GM18511 (cell line): ENCODE results near the gene SLC35F4.

Source experiments
- ATAC-seq: cut with Tn5 transposase; IDR thresholded peaks from one replicate; pipeline ENCODE4 v1.9.1; 2021; ENCODE audit warnings: mild to moderate bottlenecking, moderate library complexity; ENCODE audit not compliant: unreplicated experiment

SLC35F4 gene

DNA sequence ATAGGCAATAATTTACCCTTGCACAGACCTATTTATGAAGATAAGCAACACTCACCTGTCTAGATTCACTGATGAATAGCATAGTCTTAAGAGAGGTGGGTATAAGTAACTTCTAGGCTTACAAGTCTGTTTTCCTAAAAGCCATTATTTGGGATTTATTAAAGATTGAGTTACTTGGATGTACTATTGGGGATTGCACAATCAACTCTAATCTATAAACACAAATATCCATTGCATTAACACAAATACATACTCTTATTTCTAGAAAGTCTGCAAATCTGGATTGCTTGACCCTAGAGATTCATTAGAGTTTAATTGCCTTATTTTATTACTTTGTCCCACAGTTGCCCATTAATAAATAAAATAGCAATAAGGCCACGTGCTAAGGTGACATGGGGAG lies 224.1 kb downstream of the SLC35F4 start:
- no peak for ATAC-seq

DNA sequence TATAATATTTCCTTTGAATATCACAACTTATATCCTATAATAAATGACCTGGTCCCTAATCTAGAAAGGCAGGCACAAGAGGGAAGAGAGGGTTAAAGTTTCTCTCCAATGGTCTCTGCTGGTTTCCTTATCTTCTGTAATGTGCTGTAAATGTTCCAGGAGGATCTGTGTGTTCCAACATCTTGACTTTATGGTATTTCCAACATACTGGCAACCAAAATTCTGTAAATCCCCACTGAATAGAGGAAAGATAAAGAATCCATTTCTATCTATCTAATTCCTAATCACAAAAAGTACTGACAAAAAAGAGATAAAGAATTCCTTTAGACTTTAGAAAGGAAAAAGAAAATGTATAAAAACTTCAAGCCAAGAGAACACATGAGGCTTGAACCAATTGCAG lies 225.9 kb downstream of the SLC35F4 start:
- no peak for ATAC-seq

DNA sequence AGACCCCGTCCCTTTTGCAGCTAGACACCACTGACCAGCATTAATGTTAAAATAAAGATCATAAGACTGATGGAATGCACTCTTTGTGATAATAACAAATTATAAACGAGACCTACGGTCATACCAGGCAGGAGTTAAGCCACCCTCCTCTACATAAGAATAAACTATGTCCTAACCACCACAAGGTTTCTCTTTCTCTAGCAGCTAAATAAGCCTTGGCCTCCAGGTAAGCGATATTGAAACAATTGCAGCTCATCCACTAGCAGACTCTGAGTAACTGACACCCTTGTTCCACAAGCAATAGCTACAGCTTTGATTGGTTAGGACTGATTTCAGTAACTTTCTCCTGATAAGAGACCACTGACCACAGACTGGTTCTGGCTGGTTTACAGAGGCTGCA lies 228.0 kb downstream of the SLC35F4 start:
- ATAC-seq, result no peak

DNA sequence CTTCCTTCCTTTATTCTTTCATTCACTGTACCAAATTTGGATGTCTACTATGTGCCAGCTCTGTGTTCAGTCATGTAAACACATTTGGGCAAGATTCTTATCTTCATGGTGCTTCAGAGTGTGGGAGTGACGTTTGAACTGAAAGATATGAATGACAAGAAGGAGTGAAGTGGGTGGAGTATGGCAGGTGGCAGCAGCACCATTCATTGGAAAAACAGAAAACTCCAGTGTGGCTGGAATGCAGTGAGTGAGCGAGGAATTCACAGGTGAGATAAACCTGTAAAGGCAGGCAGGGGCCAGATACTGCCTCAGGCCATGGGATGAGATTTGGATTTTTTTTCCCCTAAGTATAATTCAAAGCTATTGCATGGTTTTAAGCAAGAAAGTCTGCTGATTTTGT lies 231.6 kb downstream of the SLC35F4 start:
- ATAC-seq, result no peak

DNA sequence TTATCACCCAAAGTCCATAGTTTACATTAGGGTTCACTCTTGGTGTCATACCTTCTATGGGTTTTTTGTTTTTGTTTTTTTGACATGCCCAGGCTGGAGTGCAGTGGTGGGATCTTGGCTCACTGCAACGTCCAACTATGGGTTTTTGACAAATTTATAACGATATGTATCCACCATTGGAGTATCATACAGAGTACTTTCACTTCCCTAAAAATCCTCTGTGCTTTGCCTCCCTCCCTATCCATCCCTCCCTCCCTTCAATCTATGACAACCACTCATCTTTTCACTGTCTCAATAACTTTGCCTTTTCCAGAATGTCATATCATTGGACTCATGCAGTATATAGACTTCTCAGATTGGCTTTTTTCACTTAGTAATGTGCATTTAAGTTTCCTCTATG lies 233.2 kb downstream of the SLC35F4 start:
- no peak for ATAC-seq

DNA sequence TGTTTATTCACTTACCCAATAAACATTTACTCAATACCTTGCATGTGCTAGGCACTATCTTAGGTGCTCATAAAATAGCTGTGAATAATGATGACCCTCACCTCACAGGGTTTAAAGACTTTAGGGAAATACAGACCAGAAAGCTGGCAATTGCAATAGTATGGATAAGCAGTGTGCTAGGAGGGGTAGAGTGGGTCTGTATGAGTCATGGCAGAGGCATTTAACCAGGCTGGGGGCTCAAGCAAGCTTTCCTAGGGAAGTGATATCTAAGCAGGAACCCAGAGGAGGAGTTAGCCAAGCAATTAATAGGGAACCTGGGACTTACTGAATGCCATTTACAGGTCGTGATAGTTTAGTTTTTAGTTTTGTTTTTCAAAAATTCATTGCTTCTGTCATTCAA lies 248.4 kb downstream of the SLC35F4 start:
- no peak for ATAC-seq

DNA sequence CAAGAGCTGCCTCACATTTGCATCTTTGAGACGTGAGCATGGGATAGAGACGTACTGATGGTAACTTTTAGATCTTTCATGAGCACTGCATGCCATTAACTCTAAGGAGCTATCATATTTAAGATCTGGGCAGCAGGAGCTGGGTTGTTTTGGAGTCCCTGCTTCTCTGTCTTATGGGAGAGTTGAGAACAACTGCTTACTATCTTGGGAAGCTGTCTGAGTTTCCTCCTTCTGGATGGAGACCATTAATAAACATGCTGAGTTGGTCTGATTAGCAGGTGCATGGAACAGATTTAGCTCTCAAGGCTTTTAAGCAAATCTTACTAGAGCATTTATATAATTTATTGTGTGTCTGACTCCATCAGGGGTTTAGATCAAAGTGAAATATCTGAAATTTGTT lies 252.9 kb downstream of the SLC35F4 start:
- ATAC-seq, result no peak

DNA sequence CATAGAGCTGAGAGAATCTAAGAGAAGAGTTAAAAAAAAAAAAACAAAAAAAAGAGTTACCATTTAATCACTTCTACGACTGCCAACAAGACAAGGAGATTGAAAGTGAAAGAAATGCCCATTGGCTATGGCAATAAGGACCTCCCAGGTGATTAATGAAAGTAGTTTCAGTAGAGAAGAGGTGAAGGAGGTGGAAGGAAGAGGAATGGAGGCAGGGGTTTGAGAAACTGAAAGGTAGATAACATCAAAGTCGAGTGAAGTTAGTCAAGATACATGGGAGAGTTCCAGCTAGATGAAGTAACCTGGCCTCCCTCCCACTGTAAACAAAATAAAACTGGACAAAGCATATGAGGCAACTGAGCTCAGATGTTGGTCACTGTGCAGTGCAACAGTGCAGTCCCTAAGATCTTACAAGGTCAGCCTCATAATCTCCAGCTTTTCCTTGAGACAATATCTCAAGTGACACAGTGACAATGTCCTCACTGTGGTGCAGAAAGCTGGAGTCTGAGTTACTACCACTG lies 254.3 kb downstream of the SLC35F4 start:
- no peak for ATAC-seq

DNA sequence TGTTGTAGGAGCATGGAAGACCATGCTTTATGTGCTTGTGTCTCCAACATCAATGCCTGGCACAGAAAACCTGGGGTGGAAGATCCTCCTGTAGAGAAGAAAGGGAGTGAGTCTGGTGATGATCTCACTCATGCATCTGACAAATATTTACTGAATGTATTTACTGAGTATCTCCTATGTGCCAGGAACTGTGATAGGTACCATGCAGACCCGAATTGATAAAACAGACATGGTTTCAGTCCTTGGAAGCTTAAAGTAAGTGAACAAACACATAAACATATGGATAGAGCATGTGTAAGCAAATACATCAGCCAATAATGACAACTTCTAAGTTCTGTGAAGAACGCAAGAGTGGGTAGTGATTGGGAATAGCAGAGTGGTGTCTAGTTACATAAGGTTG lies 255.3 kb downstream of the SLC35F4 start:
- no peak for ATAC-seq

DNA sequence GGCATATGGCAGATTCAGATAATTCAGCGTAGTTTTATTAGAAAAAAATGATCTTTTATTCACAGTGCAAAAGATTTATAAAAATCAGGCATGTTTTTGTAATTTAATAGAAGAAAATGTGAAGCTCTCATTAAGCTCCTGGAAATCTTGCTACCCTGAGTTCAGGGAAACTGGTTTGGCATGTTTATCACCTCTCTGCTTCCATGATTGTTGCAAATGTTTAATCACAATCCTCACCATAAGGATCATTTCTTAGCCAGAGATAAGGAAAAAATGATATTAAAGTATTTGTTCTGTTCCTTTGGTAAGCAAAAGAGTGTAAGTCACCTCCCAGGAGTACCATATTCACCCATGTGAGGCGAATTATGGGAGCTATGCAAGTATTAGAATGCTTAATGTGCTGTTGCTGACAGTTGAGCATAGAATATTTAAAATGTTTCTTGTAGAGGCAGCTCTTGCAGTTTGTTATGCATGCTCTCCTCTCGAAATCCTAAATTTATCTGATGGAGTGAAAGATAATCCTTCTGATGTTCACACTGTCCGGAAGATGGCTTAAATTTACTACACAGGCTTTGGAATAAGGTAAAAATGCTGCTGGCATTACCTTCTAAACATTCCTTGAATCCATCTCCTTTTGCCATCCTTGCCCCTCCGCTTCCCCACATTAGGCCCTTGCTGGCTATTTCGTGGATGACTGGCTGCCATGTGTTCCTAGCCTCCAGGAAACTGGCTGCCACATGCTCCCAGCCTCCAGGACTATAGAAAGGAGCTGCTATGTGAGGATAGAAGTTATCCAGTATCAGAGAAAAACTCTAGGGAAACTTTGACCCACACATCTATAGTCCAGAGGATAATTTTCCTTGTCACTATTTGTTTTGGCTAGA lies 256.5 kb downstream of the SLC35F4 start:
- ATAC-seq, result no peak

DNA sequence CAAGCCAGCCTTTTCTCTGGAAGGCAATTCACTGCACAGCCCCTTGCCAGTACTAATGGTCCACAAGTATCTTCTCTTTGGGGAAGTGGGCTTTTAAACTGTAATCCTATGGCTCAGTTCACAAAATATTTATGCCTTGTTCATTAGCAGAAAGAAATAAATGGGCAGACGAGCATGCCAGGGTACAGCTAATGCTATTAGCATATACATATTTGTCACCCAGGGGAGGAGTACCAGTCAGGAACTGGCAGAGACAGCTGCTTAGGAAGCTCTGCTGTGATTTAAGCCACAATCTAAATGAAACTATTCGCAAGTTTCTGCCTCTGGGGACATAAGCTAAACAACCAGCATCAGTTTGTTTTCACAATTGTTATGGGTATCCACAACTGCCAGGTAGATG lies 258.8 kb downstream of the SLC35F4 start:
- ATAC-seq, result no peak

DNA sequence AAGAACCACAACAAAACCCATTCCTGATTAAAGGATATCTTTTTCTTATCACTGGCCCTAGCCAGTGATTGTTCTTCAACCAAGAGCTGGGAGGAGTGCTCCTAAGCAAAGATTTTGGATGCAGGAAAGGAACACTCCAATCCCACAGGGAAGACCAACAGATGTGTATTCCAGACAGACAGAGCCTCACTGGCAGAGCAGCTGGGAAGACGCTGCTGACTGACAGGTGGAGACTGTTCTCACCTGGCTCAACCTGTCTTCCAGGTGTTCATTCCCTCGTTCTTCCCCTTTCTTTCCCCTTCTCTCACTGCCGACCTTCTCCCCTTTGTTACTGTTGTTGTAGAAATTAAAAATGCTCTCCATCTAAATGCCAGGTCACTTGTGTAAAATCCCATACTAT lies 282.5 kb downstream of the SLC35F4 start:
- no peak for ATAC-seq

DNA sequence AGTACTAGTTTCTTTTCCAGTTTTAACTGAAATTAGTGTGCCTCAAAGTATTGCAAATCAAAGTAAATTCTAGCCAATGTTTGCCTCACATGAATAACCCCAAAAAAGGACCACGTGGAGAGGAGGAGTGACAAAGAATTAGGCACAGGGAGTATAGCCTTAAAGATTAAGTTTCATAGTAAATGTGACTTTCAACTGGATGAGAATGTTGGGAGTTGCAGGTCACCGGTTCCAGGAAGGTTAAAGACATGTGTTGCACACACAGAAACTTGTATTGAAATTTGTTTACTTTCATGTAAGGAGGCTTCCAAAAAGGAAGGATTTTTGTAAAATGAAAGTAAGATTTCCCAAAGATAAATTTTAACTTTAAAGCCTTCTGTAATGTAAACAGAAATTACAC lies 283.1 kb downstream of the SLC35F4 start:
- ATAC-seq, result no peak

DNA sequence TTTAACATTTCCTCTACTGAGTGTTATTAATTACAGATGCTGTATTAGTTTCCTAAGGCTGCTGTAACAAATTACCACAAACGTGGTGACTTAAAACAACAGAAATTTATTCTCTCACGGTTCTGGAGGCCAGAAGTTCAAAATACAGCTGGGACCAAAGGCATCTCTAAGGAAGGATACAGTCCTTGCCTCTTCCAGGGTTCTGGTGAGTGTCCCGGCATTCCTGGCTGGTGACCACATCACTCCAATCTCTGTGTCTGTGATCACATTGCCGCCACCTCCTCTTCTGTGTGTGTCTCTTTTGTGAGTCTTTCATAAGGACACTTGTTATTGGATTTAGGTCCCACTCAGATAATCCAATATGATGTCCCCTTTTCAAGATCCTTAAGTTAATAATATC lies 287.1 kb downstream of the SLC35F4 start:
- no peak for ATAC-seq

DNA sequence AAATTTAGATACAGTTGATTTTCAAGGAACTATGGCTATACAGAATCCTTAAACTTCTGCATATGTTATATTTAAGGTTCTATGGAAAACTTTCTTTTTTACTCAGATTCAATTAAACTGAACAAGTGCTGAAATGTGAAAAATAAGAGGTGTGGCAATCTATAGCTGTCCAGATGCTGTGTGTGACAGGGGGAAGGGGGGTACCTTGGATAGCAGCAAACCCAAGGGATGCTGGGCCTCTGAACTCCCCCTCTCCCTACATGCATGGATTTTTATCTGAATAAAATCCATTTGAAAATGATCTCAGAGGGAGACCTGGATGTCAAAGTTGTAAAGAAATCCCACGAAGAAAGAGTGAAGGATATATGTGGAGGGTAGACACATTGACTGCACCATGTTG lies 289.4 kb downstream of the SLC35F4 start:
- ATAC-seq, result no peak

DNA sequence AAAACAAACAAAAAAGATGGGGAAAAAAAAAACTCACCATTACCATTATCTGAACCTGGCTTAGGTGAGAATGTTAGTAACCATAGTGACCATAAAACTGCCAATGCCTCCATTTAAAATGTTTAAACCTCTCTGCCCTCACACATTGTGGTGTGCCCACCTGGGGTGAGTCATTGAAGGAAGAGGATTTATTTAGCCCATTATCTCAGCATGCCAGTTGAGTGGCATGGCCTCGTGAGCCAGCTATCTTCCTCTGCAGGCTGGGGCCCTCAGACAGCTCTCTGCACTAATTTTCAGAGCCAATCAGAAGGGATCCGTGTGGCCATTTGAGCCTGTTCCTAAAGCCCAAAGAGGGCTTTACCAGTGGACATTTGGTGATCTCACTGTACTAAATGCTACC lies 290.4 kb downstream of the SLC35F4 start:
- no peak for ATAC-seq

DNA sequence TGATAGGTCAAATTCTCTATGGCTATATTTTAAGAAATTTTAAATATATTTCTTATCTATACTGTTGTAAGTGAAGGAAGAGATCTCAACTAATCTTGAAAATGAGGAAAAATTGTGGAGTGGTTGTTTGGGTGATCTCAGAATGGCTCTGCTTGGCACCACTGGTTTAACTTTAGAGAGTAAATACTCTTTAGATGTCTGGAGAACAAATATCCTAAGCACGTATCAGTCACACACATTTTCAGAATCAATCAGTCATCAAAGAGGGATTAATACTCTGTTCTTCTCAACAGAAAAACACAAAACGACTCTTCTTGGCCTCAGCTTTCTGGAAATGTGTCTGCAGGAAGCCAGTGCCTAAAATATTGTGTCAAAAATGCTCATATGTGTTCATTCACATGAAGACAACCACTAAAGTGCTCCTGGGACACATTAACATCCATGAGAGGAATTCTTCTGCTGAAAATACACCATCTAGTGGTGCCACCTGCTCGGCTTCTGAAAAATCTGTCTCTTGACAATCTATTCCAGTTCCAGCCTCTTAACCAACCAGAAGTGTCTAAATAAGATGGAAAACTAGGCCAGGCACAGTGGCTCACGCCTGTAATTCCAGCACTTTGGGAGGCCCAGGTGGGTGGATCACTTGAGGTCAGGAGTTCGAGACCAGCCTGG lies 291.1 kb downstream of the SLC35F4 start:
- no peak for ATAC-seq

DNA sequence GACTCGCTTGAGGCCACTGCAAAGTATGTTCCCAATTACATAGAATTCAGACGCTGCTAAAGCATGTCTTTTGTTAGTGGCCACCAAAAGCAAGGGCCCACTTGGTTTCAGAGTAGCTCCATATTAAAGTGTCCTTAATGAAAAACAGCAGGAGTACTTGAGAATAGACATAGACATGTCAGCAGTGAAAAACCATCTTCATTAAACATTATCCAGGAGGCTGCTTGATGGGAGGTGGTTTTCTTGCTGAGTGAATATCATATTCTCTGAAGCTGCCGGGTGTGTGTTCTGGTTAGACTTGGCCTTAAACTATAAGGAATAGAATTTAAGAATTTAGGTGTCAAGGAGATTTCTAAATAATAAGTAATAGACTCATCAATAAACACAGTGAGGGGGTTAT lies 292.7 kb downstream of the SLC35F4 start:
- no peak for ATAC-seq

DNA sequence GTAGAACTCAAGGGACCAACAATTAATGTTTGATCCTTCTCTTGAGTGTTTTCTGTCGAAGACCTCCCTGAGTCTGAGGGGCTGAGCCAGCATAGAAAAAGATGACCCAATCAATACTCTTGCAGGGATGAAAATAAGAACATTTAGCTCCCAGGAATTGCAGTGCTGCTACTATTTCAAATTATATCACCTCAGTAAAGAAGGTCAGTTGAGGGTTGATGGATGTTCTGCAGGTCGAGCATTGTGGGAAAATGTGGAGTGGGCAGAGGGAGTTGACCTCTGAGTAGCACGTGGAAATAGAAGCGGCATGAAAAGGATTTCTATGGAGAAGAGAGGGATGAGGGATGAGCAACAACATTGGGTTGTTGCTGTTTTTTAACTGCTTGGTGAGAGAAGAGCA lies 297.3 kb downstream of the SLC35F4 start:
- no peak for ATAC-seq

DNA sequence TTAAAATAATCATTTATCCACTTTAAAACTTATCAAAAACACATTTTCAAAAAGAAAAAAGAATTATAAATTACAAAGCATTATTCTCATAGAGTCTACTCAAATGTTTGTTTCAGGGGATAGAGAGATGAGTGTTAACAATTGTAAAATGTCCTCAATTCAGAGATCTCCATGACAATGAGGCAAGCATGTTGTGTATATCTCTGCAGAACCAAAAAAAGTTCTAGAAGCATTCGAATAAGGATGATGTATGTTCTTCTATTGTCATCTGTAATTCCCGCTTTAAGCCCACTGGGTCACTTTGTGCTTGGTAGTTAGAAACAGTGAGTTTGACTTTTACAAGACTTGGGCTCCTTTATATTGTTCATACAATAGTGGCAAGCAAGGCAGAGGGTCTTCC lies 298.7 kb downstream of the SLC35F4 start:
- no peak for ATAC-seq

DNA sequence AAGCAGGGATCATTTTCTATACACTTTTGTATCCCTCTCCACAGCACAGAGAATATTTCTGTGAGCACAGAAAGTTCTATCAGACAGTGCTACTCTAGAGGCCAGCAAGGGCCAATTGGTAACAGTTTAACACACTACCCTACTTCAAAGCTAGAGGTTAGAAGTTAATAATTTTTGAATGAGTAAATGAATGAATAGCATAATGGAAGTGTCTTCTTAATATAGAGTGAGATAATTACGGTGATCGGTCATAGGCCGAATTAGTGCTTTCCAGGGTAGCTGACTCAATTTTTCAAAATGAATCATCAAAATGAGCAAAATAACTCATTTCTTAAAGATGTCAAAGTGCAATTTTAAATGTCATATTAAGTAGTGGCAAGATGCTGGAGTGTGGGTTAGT lies 305.2 kb downstream of the SLC35F4 start:
- peak; percentile 89 for ATAC-seq

DNA sequence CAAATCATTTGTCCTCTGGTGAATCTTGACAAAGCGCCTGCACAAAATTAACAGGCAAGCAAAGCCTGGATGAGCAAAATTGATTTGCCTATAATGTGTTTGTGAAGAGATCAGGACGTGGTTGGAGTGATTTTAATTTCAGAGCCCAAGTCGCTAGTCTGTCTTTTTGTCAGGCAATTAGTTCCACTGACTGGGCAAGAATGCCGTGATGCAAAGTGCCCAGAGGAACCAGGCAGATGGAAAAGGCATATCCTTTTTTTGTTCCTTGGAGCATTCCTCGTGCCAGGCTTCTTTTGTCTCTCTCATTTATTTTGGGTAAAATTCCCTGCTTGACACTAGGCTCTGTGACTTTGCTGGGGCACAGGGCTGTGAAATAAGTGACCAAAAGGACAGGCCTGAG lies 306.3 kb downstream of the SLC35F4 start:
- no peak for ATAC-seq
